HepG2 (cell line): Measurements from ENCODE around the gene NAB2. TPM values are rescaled to one million over a fixed set of nuclear protein-coding genes. Genes with fewer than 3 reads are reported as not detected.

Source experiments
- ARID4A ChIP-seq: sonication (generic); formaldehyde crosslinking; IDR thresholded peaks from 2 replicates; pipeline ENCODE4 v1.5.0; 2020; ENCODE audit warnings: mild to moderate bottlenecking, missing genetic modification reagents, borderline replicate concordance
- ATAD3A ChIP-seq: sonication (generic); formaldehyde crosslinking; IDR thresholded peaks from 2 replicates; pipeline ENCODE4 v1.4.0; 2020; ENCODE audit warnings: missing genetic modification reagents
- BORCS8-MEF2B ChIP-seq: sonication (generic); formaldehyde crosslinking; IDR thresholded peaks from 2 replicates; pipeline ENCODE4 v1.8.0; 2022; ENCODE audit warnings: mild to moderate bottlenecking, missing genetic modification reagents
- CEBPG ChIP-seq: IDR thresholded peaks from 2 replicates; pipeline ENCODE4 v1.6.1; 2016
- ETS1 ChIP-seq: sonication (generic); formaldehyde crosslinking; IDR thresholded peaks from 2 replicates; pipeline ENCODE4 v1.4.0; 2020; ENCODE audit warnings: missing genetic modification reagents
- FOSL2 ChIP-seq: sonication (generic); formaldehyde crosslinking; IDR thresholded peaks from 2 replicates; pipeline ENCODE4 v1.4.0; 2020; ENCODE audit warnings: missing genetic modification reagents
- HDAC1 ChIP-seq: sonication (generic); formaldehyde crosslinking; IDR thresholded peaks from 2 replicates; pipeline ENCODE4 v1.5.1; 2020; ENCODE audit warnings: mild to moderate bottlenecking, missing genetic modification reagents
- HNRNPK ChIP-seq: fragments of 200-400 bp; formaldehyde crosslinking; IDR thresholded peaks from 2 replicates; pipeline ENCODE4 v1.6.1; 2018; ENCODE audit warnings: low read length, low read depth, moderate library complexity, mild to moderate bottlenecking; ENCODE audit not compliant: poor library complexity, severe bottlenecking
- ISL2 ChIP-seq: sonication (generic); formaldehyde crosslinking; IDR thresholded peaks from 2 replicates; pipeline ENCODE4 v1.5.0; 2020; ENCODE audit warnings: missing genetic modification reagents
- MTA3 ChIP-seq: sonication (generic); formaldehyde crosslinking; IDR thresholded peaks from 2 replicates; pipeline ENCODE4 v1.4.0; 2020; ENCODE audit warnings: missing genetic modification reagents
- NFATC3 ChIP-seq: sonication (generic); formaldehyde crosslinking; IDR thresholded peaks from 2 replicates; pipeline ENCODE4 v1.5.1; 2020; ENCODE audit warnings: mild to moderate bottlenecking, missing genetic modification reagents
- NKX3-1 ChIP-seq: sonication (generic); formaldehyde crosslinking; IDR thresholded peaks from 2 replicates; pipeline ENCODE4 v1.5.0; 2020; ENCODE audit warnings: missing genetic modification reagents
- NR3C1 ChIP-seq: sonication (generic); formaldehyde crosslinking; IDR thresholded peaks from 2 replicates; pipeline ENCODE4 v1.4.0; 2020; ENCODE audit warnings: missing genetic modification reagents
- PAX8 ChIP-seq: sonication (generic); formaldehyde crosslinking; IDR thresholded peaks from 2 replicates; pipeline ENCODE4 v1.8.0; 2022; ENCODE audit warnings: mild to moderate bottlenecking, missing genetic modification reagents, borderline replicate concordance
- THAP7 ChIP-seq: sonication (generic); formaldehyde crosslinking; IDR thresholded peaks from 2 replicates; pipeline ENCODE4 v1.8.1; 2023; ENCODE audit warnings: mild to moderate bottlenecking, missing genetic modification reagents
- ZBTB2 ChIP-seq: sonication (generic); formaldehyde crosslinking; IDR thresholded peaks from 2 replicates; pipeline ENCODE4 v1.8.0; 2022; ENCODE audit warnings: low read depth, missing genetic modification reagents
- ZNF260 ChIP-seq: sonication (generic); formaldehyde crosslinking; IDR thresholded peaks from 2 replicates; pipeline ENCODE4 v1.4.0; 2020; ENCODE audit warnings: missing genetic modification reagents, low read depth, mild to moderate bottlenecking, borderline replicate concordance
- ZNF362 ChIP-seq: sonication (generic); formaldehyde crosslinking; IDR thresholded peaks from 2 replicates; pipeline ENCODE4 v1.4.0; 2020; ENCODE audit warnings: missing genetic modification reagents, mild to moderate bottlenecking, borderline replicate concordance
- ZNF543 ChIP-seq: sonication (generic); formaldehyde crosslinking; IDR thresholded peaks from 2 replicates; pipeline ENCODE4 v1.4.0; 2020; ENCODE audit warnings: mild to moderate bottlenecking, missing genetic modification reagents
- ZNF777 ChIP-seq: sonication (generic); formaldehyde crosslinking; IDR thresholded peaks from 2 replicates; pipeline ENCODE4 v1.4.0; 2020; ENCODE audit warnings: missing genetic modification reagents
- polyA plus RNA-seq, 8 experiments: library from polyadenylated mRNA; depleted of rRNA in 3 of 8; stranded (reverse) in 7 of 8; unstranded in 1 of 8; fragments of >200 nt; fragmentation: Illumina TruSeq in 4 of 8; extraction: Trizol in 4 of 8; gene quantifications; 2 replicates each; pipeline versions ENCODE4 v1.2.1 to v1.2.3, GENCODE V29; 2011 to 2016; ENCODE audit warnings: low read depth in 4 of 8, missing spikeins in 1 of 8, mixed read lengths in 1 of 8; ENCODE audit not compliant: insufficient read depth in 1 of 8
- total RNA-seq, 5 experiments: library from RNA; depleted of rRNA; stranded (reverse); fragments of >200 nt; fragmentation: Illumina TruSeq; extraction: Trizol; gene quantifications; 2 replicates each; pipeline ENCODE4 v1.2.3, GENCODE V29; 2016; ENCODE audit warnings: low read depth in 1 of 5

NAB2 gene
- total and polyA plus RNA-seq, 2 of the 13 experiments (the other 11 are each of a cell fraction or from before 2014, with no cell fraction given): 11.7 to 12.9 TPM

DNA sequence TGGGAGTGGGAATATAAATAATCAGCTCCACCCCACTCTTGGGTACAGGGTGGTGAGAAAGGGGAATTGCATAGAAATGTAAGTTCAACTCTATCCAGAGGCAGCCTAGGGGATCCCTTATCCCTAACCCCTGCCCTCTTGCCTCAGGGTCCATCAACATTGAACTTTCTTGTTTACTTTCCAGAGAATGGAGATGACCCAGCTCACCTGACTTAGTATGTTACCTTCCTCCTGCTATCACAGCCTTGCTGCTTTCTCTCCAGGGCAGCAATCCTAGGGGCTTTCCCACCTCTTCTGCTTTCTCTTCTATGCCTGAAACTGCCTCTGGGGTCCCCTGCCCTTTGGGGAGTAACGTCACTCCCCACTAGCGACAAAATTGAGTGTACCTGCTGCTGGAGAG lies 42.0 kb downstream of the NAB2 start (continued):
- no peak for TF ChIP-seq ZNF543
- peak; percentile 68 for TF ChIP-seq HDAC1 (CRISPR knock-in tag)
- TF ChIP-seq BORCS8-MEF2B (CRISPR knock-in tag): no peak
- TF ChIP-seq ARID4A (CRISPR knock-in tag): peak; percentile 44; the same call in 1 of the 2 replicates
- 0 out of 2 replicates have a peak, but pooled peaks have one; percentile 58 for TF ChIP-seq ISL2 (CRISPR knock-in tag)
- TF ChIP-seq ATAD3A: no peak
- no peak for TF ChIP-seq NKX3-1
- TF ChIP-seq HNRNPK: no peak
- TF ChIP-seq ZNF777: no peak
- no peak for TF ChIP-seq ZNF260 (CRISPR knock-in tag)
- TF ChIP-seq ZNF362: no peak
- TF ChIP-seq NFATC3 (CRISPR knock-in tag): no peak
- TF ChIP-seq ZBTB2 (CRISPR knock-in tag): no peak
- 0 out of 2 replicates have a peak, but pooled peaks have one; percentile 45 for TF ChIP-seq FOSL2 (CRISPR knock-in tag)
- TF ChIP-seq THAP7 (CRISPR knock-in tag): no peak
- no peak for TF ChIP-seq MTA3
- no peak for TF ChIP-seq PAX8 (CRISPR knock-in tag)
- TF ChIP-seq NR3C1 (CRISPR knock-in tag): no peak
- TF ChIP-seq CEBPG (CRISPR knock-in tag): peak; percentile 76
- no peak for TF ChIP-seq ETS1 (CRISPR knock-in tag)
